Measurements from ENCODE around the gene PGAP3.
"Not testable (repeated sequence)": the region's sequence is repeated elsewhere in the genome, so short reads cannot be mapped to it uniquely, and the experiment has no call there.

The PGAP3 gene

DNA sequence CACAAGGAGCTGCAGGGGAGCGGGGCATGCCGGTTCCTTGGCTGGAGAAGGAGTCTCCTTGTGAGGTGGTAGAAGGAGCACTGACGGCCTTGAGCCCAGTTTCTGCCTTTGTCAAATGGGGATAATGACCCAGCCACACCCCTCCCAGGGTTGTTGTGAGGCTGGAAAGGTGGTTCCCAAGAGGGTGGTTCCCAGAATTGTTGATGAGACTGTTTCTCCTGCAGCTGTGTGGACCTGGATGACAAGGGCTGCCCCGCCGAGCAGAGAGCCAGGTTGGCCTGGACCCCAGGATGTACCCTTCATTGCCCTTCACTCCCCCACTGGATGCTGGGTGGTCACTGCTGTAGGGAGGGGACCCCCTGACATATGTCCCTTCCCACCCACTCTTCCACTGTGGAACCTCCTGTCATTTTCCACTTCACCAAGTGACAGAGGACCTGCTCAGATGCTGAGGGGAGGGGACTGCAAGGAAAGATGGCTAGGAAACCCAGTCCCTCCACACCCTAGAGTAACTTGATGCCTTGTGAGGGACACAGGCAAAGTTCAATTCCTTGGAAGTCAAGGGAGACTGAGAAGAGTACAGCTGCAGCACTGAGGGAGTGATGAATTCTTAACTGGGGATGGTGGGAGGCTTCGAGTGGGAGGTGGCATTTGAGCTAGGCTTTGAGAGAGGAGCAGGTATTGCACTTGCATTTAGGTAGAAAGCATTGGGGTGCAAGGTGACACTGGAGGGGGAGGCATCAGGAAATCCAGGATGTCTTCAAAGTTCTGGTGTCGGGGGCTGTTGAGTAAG is 31.9 kb upstream of the PGAP3 start:
- no peaks in the 10 kb centered on the region for H3K4me1 Mint-ChIP-seq

DNA sequence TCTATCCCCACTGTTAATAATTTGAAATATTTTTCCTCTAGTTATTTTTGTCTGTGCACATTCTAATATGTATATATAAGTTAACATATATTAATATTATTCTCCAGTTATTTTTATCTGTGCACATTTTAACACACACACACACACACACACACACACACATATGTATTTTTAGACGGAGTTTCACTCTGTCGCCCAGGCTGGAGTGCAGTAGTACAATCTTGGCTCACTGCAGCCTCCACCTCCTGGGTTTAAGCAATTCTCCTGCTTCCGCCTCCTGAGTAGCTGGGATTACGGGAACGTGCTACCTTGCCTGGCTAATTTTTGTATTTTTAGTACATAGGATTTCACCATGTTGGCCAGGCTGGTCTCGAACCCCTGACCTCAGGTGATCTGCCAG is 29.8 kb upstream of the PGAP3 start:
- DNase-seq (no peak), ATAC-seq (no peak)
- no peaks in the 10 kb centered on the region for H3K36me3 Mint-ChIP-seq (ENCODE audit: low read depth)
- H3K27ac Mint-ChIP-seq, result no peak overlapping the region
- no peaks in the 10 kb centered on the region for H3K27me3 Mint-ChIP-seq
- no peaks in the 10 kb centered on the region for H3K4me1 Mint-ChIP-seq
- no peak overlapping the region for H3K4me3 Mint-ChIP-seq
- H3K9me3 Mint-ChIP-seq, result no peaks in the 10 kb centered on the region

More for the DNA sequence above, 31.9 kb upstream of the PGAP3 start:
- H3K9me3 Mint-ChIP-seq, result no peaks in the 10 kb centered on the region
- H3K27ac Mint-ChIP-seq, result no peak overlapping the region
- ATAC-seq (no peak), DNase-seq (no peak)
- H3K4me3 Mint-ChIP-seq, result no peak overlapping the region
- H3K27me3 Mint-ChIP-seq, result no peaks in the 10 kb centered on the region
- H3K36me3 Mint-ChIP-seq (ENCODE audit: low read depth), result no peaks in the 10 kb centered on the region

GRCh38 chr17:39716879-39717536 is 29.2 kb upstream of the PGAP3 start:
- no peaks in the 10 kb centered on the region for H3K36me3 Mint-ChIP-seq (ENCODE audit: low read depth)
- H3K4me3 Mint-ChIP-seq, result no peak overlapping the region
- DNase-seq, result no peak
- no peaks in the 10 kb centered on the region for H3K27me3 Mint-ChIP-seq
- H3K4me1 Mint-ChIP-seq, result no peaks in the 10 kb centered on the region
- H3K27ac Mint-ChIP-seq, result no peak overlapping the region
- no peaks in the 10 kb centered on the region for H3K9me3 Mint-ChIP-seq
- no peak for ATAC-seq

DNA sequence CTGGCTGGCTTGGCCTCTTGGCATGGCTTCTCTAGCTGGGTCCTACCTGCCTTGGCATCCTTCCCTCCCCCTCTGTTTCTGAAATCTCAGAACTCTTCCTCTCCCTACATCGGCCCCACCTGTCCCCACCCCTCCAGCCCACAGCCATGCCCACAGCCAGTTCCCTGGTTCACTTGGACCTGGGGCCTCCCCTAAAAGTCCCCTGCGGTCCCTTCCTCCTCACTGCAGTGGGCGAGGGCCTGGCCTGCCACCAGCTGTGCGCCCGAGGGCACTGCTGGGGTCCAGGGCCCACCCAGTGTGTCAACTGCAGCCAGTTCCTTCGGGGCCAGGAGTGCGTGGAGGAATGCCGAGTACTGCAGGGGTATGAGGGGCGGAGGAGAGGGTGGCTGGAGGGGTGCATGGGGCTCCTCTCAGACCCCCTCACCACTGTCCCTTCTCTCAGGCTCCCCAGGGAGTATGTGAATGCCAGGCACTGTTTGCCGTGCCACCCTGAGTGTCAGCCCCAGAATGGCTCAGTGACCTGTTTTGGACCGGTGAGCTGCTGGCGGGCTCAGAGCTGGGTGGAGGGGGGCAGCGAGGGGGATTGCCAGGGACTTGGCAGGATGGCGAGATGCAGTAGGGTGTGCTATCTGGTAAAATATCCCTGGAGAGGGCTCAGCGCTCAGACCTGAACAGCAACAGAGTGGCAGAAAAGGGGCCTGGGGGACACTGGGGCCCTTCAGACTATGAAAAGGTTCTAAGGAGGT is 28.4 kb upstream of the PGAP3 start:
- Mint-ChIP-seq H3K4me1 (no peaks in the 10 kb centered on the region), H3K4me3 (no peak overlapping the region), H3K27ac (no peak overlapping the region), H3K36me3 (ENCODE audit: low read depth) (no peaks in the 10 kb centered on the region), H3K27me3 (no peaks in the 10 kb centered on the region), H3K9me3 (no peaks in the 10 kb centered on the region)
- ATAC-seq (no peak), DNase-seq (no peak)

DNA sequence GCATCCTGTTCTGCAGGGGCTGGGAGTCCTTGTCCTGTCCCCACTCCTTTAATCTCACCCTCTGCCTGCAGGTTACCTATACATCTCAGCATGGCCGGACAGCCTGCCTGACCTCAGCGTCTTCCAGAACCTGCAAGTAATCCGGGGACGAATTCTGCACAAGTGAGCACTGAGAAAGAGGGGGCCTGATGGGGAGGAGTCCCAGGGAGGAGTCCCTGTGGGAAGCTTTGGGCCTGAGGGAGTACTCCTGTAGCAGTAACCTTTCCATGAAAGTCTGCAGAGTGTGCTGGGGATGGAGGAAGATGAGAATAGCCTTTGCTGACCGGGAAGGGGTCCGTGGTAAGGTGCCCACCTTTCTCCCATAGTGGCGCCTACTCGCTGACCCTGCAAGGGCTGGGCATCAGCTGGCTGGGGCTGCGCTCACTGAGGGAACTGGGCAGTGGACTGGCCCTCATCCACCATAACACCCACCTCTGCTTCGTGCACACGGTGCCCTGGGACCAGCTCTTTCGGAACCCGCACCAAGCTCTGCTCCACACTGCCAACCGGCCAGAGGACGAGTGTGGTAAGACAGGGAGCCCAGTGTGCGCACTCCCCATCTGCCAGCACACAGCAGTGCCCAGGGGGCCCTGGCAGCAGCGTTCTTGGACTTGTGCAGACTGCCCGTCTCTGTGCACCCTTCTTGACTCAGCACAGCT is 27.7 kb upstream of the PGAP3 start:
- Mint-ChIP-seq H3K4me3 (no peak overlapping the region), H3K9me3 (no peaks in the 10 kb centered on the region), H3K27ac (no peak overlapping the region), H3K36me3 (ENCODE audit: low read depth) (no peaks in the 10 kb centered on the region), H3K4me1 (no peaks in the 10 kb centered on the region), H3K27me3 (no peaks in the 10 kb centered on the region)
- DNase-seq (no peak), ATAC-seq (no peak)

DNA sequence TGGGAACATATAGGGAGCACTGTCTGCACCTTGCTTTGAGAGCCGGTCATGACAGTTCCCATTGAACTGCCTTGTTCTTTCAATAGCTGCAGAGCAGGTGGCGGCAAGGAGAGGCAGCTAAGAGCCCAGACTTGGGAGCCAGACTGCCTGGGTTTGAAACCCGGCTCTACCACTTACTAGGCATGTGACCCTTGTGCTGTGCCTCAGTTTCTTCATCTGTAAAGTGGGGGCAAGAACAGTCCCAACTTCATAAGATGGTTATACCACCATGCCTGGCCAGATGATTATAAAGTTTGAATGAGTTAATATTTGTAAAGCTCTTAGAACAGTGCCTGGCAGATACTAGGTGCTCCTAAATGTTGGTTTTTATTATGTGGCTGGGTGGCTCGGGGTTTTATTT is 26.4 kb upstream of the PGAP3 start:
- ATAC-seq, result no peak
- H3K36me3 Mint-ChIP-seq (ENCODE audit: low read depth), result no peaks in the 10 kb centered on the region
- no peaks in the 10 kb centered on the region for H3K4me1 Mint-ChIP-seq
- H3K27me3 Mint-ChIP-seq, result no peaks in the 10 kb centered on the region
- H3K9me3 Mint-ChIP-seq, result no peaks in the 10 kb centered on the region
- H3K4me3 Mint-ChIP-seq, result no peak overlapping the region
- no peak for DNase-seq
- no peak overlapping the region for H3K27ac Mint-ChIP-seq

GRCh38 chr17:39711851-39712250 is 24.0 kb upstream of the PGAP3 start:
- Mint-ChIP-seq H3K9me3 (no peaks in the 10 kb centered on the region), H3K36me3 (ENCODE audit: low read depth) (no peaks in the 10 kb centered on the region), H3K27me3 (no peaks in the 10 kb centered on the region), H3K4me1 (peaks cover 6% of the 10 kb centered on the region), H3K27ac (no peak overlapping the region), H3K4me3 (no peak overlapping the region)
- ATAC-seq (no peak), DNase-seq (no peak)

GRCh38 chr17:39711071-39711470 is 23.2 kb upstream of the PGAP3 start:
- not testable (repeated sequence) for DNase-seq, ATAC-seq

DNA sequence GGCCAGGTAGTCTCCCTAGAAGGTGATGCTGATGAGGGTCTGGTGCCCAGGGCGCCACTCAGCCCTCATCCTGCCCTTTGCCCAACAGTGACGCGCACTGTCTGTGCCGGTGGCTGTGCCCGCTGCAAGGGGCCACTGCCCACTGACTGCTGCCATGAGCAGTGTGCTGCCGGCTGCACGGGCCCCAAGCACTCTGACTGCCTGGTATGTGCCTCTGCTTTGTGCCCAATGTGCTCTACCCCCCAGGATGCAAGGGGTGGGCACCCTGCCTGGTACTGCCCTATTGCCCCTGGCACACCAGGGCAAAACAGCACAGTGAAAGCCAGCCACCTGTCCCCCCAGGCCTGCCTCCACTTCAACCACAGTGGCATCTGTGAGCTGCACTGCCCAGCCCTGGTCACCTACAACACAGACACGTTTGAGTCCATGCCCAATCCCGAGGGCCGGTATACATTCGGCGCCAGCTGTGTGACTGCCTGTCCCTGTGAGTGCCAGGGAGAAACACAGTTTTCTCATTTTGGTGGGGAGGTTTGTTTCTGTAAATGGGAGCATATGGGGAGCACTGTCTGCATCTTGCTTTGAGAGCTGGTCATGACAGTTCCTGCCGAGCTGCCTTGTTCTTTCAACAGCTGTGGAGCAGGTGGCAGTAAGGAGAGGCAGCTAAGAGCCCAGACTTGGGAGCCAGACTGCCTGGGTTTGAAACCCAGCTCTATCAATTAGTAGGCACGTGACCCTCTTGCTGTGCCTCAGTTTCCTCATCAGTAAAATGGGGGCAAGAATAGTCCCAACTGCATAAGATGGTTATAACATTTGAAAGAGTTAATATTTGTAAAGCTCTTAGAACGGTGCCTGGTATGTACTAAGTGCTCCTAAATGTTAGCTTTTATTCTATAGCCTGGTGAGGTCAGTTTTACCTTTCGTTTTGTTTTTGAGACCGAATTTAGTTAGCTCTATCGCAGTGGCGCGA is 22.4 kb upstream of the PGAP3 start:
- Mint-ChIP-seq H3K4me1 (peaks cover 8% of the 10 kb centered on the region), H3K4me3 (no peak overlapping the region), H3K27me3 (no peaks in the 10 kb centered on the region), H3K9me3 (no peaks in the 10 kb centered on the region), H3K27ac (no peak overlapping the region), H3K36me3 (ENCODE audit: low read depth) (no peaks in the 10 kb centered on the region)
- ATAC-seq, result no peak
- DNase-seq, result no peak

More at GRCh38 chr17:39711071-39711470, 23.2 kb upstream of the PGAP3 start:
- not testable (repeated sequence) for H3K36me3 Mint-ChIP-seq (ENCODE audit: low read depth); H3K9me3 Mint-ChIP-seq; H3K4me1 Mint-ChIP-seq; H3K27ac Mint-ChIP-seq; H3K4me3 Mint-ChIP-seq; H3K27me3 Mint-ChIP-seq

DNA sequence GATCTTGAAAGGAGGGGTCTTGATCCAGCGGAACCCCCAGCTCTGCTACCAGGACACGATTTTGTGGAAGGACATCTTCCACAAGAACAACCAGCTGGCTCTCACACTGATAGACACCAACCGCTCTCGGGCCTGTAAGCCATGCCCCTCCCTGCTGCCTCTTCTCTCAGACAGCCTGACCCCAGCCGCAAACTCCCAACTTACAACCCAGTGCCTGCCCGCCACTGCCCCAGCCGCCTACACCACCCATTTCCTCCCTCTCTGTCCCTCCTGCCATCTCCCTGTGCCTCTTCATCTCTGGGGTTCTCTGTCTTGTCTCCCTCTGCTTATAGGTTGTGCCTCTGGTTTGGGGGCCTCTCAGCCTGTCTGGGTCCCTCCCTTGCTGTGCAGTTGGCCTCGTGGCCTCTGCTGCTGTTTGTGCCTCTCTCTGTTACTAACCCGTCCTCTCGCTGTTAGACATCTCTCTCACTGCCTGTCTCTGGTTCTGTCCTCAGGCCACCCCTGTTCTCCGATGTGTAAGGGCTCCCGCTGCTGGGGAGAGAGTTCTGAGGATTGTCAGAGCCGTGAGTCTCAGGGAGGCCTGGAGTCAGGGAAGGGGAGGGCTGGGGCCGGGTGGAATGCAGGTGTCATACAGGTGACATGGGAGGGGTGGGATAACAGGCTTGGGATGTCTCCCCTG is 21.6 kb upstream of the PGAP3 start:
- DNase-seq (no peak), ATAC-seq (no peak)
- no peaks in the 10 kb centered on the region for H3K27me3 Mint-ChIP-seq
- no peak overlapping the region for H3K27ac Mint-ChIP-seq
- no peak overlapping the region for H3K4me3 Mint-ChIP-seq
- H3K4me1 Mint-ChIP-seq, result peaks cover 8% of the 10 kb centered on the region
- no peaks in the 10 kb centered on the region for H3K9me3 Mint-ChIP-seq
- H3K36me3 Mint-ChIP-seq (ENCODE audit: low read depth), result no peaks in the 10 kb centered on the region

- ATAC-seq (no peak), DNase-seq (no peak)
- Mint-ChIP-seq H3K4me1 (peaks cover 13% of the 10 kb centered on the region), H3K27ac (no peak overlapping the region), H3K27me3 (peaks cover 3% of the 10 kb centered on the region), H3K9me3 (no peaks in the 10 kb centered on the region), H3K36me3 (ENCODE audit: low read depth) (no peaks in the 10 kb centered on the region), H3K4me3 (no peak overlapping the region)
Observed at GRCh38 chr17:39706921-39707337, 19.1 kb upstream of the PGAP3 start.

GRCh38 chr17:39706383-39706782 is 18.5 kb upstream of the PGAP3 start:
- Mint-ChIP-seq H3K9me3 (no peaks in the 10 kb centered on the region), H3K27ac (no peak overlapping the region), H3K4me1 (peaks cover 13% of the 10 kb centered on the region), H3K36me3 (ENCODE audit: low read depth) (no peaks in the 10 kb centered on the region), H3K27me3 (peaks cover 7% of the 10 kb centered on the region), H3K4me3 (no peak overlapping the region)
- no peak for DNase-seq
- no peak for ATAC-seq

DNA sequence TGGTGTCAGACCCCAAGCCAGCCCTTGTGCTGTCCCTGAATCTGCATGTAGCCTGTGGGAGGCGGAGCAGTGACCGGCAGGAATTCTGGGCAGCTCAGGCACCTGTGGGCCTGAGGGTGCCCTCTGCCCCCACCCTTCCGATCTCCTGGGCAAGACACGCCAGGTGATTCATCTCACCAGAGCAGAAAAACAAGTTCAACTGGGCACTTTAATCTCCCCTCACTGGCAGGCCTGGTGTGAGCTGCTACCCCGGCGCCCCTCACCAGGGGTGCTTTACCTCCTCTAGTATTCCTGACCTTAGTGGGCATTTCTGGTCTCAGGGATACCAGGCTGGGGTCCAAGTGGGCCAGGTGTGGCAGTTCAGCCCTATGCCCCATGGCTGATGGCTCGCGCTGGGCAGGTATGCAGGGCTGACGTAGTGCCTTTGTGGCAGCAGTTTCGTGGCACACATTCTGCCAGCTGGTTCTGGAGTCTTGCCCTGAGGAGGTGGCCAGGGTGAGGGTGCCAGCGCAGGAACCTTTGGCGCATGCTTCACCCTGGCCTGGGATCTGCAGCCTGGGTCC is 18.0 kb upstream of the PGAP3 start:
- no peak overlapping the region for H3K27ac Mint-ChIP-seq
- ATAC-seq, result no peak
- peaks cover 13% of the 10 kb centered on the region for H3K4me1 Mint-ChIP-seq
- no peaks in the 10 kb centered on the region for H3K9me3 Mint-ChIP-seq
- no peak for DNase-seq
- H3K4me3 Mint-ChIP-seq, result no peak overlapping the region
- peaks cover 13% of the 10 kb centered on the region for H3K27me3 Mint-ChIP-seq
- H3K36me3 Mint-ChIP-seq (ENCODE audit: low read depth), result no peaks in the 10 kb centered on the region
